Hair follicular keratinocyte (primary cell): ENCODE data around the gene NIPSNAP2. TPM values are rescaled to one million over a fixed set of nuclear protein-coding genes. Genes with fewer than 3 reads are reported as not detected.

Source experiments
- total RNA-seq: library from RNA; depleted of rRNA; stranded (reverse); fragments of >200 nt; gene quantifications from 2 replicates; pipeline ENCODE4 v1.2.3, GENCODE V29; 2015

The NIPSNAP2 gene
- total RNA-seq = 53.3 and 54.4 TPM in 2 replicates

DNA sequence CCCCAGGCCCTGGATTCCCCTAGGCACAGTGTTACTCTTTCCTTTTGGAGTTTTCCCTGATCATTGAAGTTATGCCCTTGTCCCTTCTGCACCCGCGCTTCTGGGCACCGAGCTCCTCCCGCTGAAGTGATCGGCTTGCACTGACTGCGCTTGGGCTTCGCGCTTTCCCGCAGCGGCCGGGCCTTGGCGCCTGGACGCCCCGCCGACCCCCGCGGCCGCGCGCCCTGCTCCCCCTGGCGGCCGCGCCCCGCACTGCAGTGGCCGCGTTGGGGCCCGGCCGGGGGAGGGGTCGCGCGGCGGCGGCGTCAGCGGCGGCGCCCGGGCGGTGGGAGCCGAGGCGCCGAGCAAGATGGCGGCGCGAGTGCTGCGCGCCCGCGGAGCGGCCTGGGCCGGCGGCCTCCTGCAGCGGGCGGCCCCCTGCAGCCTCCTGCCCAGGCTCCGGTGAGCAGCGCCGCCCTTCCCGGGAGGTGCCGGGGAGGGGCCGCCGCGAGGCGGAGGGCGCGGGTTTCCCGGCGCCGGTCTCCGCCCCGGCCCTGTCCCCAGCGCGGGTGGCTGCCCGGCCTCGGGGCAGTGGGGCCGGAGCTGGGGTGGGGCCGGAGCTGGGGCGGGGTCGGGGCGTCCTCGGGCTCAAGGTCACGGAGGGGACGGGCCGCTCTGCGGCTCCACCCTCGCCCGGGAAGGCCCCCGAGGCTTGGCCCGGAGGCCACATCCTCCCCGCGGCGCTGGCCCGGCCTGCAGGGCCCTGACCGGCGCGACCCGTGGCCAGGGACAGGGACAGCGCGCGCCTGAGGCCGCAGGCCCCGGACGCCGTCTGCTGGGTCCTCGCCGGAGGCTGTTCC is at the start of gene NIPSNAP2:
TSS of gene NIPSNAP2 (plus strand) at position 325 of the 839 bp plus-strand sequence. CDS start at position 350, 25 bp downstream.

DNA sequence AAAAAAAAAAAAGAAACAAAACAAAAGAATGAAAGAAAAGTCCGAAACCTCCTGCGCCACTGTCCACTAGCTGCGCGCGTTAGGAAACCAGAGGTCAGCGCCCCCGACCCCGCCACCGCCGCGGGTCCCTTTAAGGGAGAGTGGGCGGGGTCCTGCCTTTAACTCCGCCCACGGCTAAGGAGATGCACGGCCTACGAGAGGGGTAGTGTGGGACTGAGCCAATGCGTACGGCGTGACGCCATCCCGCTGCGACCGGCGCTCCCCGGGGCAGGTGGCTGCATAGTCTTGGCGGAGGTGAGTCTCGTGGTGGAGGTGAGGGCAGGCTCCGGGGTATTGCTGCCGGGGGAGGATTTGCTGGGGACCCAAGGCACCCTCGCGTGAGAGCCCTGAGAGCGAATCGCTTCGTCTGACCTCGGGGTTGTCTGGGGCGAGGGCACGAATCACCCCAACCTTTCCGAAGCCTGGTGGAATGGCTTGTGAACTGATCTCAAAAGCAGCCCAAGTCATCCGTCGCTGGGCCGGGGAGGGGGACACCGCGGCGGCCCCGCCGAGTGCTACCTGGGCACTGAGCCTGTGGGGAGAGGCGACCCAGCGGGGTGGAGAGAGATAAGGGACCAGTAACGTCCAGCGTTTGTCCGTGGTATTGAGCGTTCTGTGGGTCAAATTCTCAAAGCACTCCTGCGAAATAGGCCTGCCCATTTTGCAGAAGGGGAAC is 12.6 kb upstream of the NIPSNAP2 start, which contains the start of gene MRPS17:
TSS of gene MRPS17 (plus strand) at position 241 of the 715 bp plus-strand sequence. CDS start 1,319 bp downstream, outside the sequence.

Other genes starting within 250 kb of the NIPSNAP2 start
- gene SEPTIN14, start 101.8 kb upstream of the NIPSNAP2 start, total RNA-seq = not detected in 2 replicates
- gene ZNF713, start 77.1 kb upstream of the NIPSNAP2 start, total RNA-seq = 0.38 and 0.47 TPM in 2 replicates
- 11.1 and 15.9 TPM in 2 replicates for gene MRPS17, start 12.7 kb upstream of the NIPSNAP2 start, total RNA-seq
- 66.4 and 72.3 TPM in 2 replicates for gene PSPH, start 86.9 kb downstream of the NIPSNAP2 start, total RNA-seq
- gene CCT6A, start 87.2 kb downstream of the NIPSNAP2 start, total RNA-seq = 150 and 262 TPM in 2 replicates
- gene SUMF2, start 99.7 kb downstream of the NIPSNAP2 start, total RNA-seq = 149 and 155 TPM in 2 replicates
- gene PHKG1, start 128.4 kb downstream of the NIPSNAP2 start, total RNA-seq = 0.08 TPM in 1 of 2 replicates, not detected in the other
- 754 and 755 TPM in 2 replicates for gene CHCHD2, start 141.9 kb downstream of the NIPSNAP2 start, total RNA-seq
- not detected in 2 replicates for gene NUPR2, start 151.8 kb downstream of the NIPSNAP2 start, total RNA-seq